B cell (primary cell): ENCODE data around the gene ADGRB2.

Experiments
- CTCF ChIP-seq: fragments of 200-600 bp; IDR thresholded peaks from one replicate; pipeline ENCODE4 v1.8.0; 2022; ENCODE audit warnings: antibody characterized with exemption, mild to moderate bottlenecking
- EZH2 ChIP-seq: IDR thresholded peaks from 2 replicates; pipeline ENCODE4 v1.6.1; 2012; ENCODE audit warnings: borderline replicate concordance, low read depth, mild to moderate bottlenecking, moderate library complexity, low read length; ENCODE audit not compliant: insufficient read depth, poor library complexity, severe bottlenecking

GRCh38 chr1:31683997-31684396 lies 80.1 kb downstream of the ADGRB2 start:
- TF ChIP-seq CTCF (no peak), EZH2 (no peak)
